OCI-LY3 (cell line): ENCODE measurements around the gene FSCN2.

Source experiments
- H2AFZ ChIP-seq: fragments of 200-600, 300-600 bp; shearing (Covaris generic); 2 replicates; pipeline ENCODE4 v1.6.0; 2014; ENCODE audit warnings: antibody characterized with exemption, low read depth, low read length
- H3K27ac ChIP-seq: fragments of 200-600, 300-600 bp; sonication (generic); 2 replicates; pipeline ENCODE4 v1.5.1; 2014; ENCODE audit warnings: mild to moderate bottlenecking, low read length, moderate library complexity, mixed read lengths
- H3K27me3 ChIP-seq: fragments of 200-600, 300-600 bp; sonication (generic); 2 replicates; pipeline ENCODE4 v1.6.1; 2014; ENCODE audit warnings: low read depth, low read length, mixed read lengths
- H3K36me3 ChIP-seq: fragments of 200-600, 300-600 bp; sonication (generic); replicated peaks from 2 replicates; pipeline ENCODE3; 2014; ENCODE audit warnings: low read depth, low read length, mixed read lengths
- H3K4me1 ChIP-seq: fragments of 300-600, 200-600 bp; sonication (generic); 2 replicates; pipeline ENCODE4 v1.6.1; 2014; ENCODE audit warnings: low read length, mixed read lengths
- H3K4me2 ChIP-seq: fragments of 200-600, 300-600 bp; sonication (generic); 2 replicates; pipeline ENCODE4 v1.6.1; 2014; ENCODE audit warnings: low read length, mixed read lengths
- H3K4me3 ChIP-seq: fragments of 300-600, 200-600 bp; sonication (generic); 2 replicates; pipeline ENCODE4 v1.5.1; 2014; ENCODE audit warnings: antibody characterized with exemption, mild to moderate bottlenecking, low read length, moderate library complexity
- H3K79me2 ChIP-seq: fragments of 300-600, 200-600 bp; shearing (Covaris generic); 2 replicates; pipeline ENCODE4 v1.6.1; 2014; ENCODE audit warnings: mild to moderate bottlenecking, low read length, mixed read lengths
- H3K9ac ChIP-seq: fragments of 300-600, 200-600 bp; shearing (Covaris generic); 2 replicates; pipeline ENCODE4 v1.6.0; 2014; ENCODE audit warnings: mild to moderate bottlenecking, low read length, moderate library complexity
- H3K9me3 ChIP-seq: fragments of 200-600, 300-600 bp; shearing (Covaris generic); 2 replicates; pipeline ENCODE4 v1.6.1; 2014; ENCODE audit warnings: low read length, mixed read lengths; ENCODE audit not compliant: insufficient read depth
- H4K20me1 ChIP-seq: fragments of 200-600, 300-600 bp; sonication (generic); 2 replicates; pipeline ENCODE4 v1.6.1; 2016; ENCODE audit warnings: low read length, mixed read lengths; ENCODE audit not compliant: insufficient read depth
- EZH2phosphoT487 ChIP-seq: fragments of 200-600 bp; shearing (Covaris generic); IDR thresholded peaks from 2 replicates; pipeline ENCODE4 v1.6.1; 2018; ENCODE audit warnings: antibody characterized with exemption, mixed run types, low read depth
- TF ChIP-seq, protein P1 (sequence below): fragments of 200-600, 300-600 bp; sonication (generic); IDR thresholded peaks from 2 replicates; pipeline ENCODE4 v1.5.1; 2014; ENCODE audit warnings: antibody characterized with exemption, low read length, low read depth

Gene FSCN2

GRCh38 chr17:81533339-81534141, 5.4 kb downstream of the FSCN2 start:
- Histone ChIP-seq H4K20me1 (no peaks in the 10 kb centered on the region), H3K4me1 (no peaks in the 10 kb centered on the region), H3K79me2 (no peaks in the 10 kb centered on the region), H3K36me3 (no peaks in the 10 kb centered on the region), H2AFZ (no peak overlapping the region), H3K4me3 (no peak overlapping the region), H3K9me3 (no peaks in the 10 kb centered on the region), H3K9ac (no peak overlapping the region), H3K27ac (no peak overlapping the region), H3K4me2 (no peak overlapping the region), H3K27me3 (no peaks in the 10 kb centered on the region)
- TF ChIP-seq, protein P1, sequence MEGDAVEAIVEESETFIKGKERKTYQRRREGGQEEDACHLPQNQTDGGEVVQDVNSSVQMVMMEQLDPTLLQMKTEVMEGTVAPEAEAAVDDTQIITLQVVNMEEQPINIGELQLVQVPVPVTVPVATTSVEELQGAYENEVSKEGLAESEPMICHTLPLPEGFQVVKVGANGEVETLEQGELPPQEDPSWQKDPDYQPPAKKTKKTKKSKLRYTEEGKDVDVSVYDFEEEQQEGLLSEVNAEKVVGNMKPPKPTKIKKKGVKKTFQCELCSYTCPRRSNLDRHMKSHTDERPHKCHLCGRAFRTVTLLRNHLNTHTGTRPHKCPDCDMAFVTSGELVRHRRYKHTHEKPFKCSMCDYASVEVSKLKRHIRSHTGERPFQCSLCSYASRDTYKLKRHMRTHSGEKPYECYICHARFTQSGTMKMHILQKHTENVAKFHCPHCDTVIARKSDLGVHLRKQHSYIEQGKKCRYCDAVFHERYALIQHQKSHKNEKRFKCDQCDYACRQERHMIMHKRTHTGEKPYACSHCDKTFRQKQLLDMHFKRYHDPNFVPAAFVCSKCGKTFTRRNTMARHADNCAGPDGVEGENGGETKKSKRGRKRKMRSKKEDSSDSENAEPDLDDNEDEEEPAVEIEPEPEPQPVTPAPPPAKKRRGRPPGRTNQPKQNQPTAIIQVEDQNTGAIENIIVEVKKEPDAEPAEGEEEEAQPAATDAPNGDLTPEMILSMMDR = no peak
- TF ChIP-seq EZH2phosphoT487 = no peak

- Histone ChIP-seq H3K4me3 (no peak overlapping the region), H3K27me3 (no peaks in the 10 kb centered on the region), H4K20me1 (no peaks in the 10 kb centered on the region), H3K79me2 (no peaks in the 10 kb centered on the region), H3K4me2 (no peak overlapping the region), H3K9ac (no peak overlapping the region), H3K4me1 (no peaks in the 10 kb centered on the region), H2AFZ (no peak overlapping the region), H3K9me3 (no peaks in the 10 kb centered on the region), H3K27ac (no peak overlapping the region), H3K36me3 (no peaks in the 10 kb centered on the region)
- no peak for TF ChIP-seq EZH2phosphoT487
- TF ChIP-seq, protein P1 = no peak
Measured at GRCh38 chr17:81534157-81535006, 6.2 kb downstream of the FSCN2 start.

- H4K20me1 ChIP-seq = no peaks in the 10 kb centered on the region
- H2AFZ ChIP-seq = no peak overlapping the region
- no peak for TF ChIP-seq EZH2phosphoT487
- TF ChIP-seq, protein P1 = no peak
- no peak overlapping the region for H3K4me2 ChIP-seq
- no peak overlapping the region for H3K4me3 ChIP-seq
- H3K36me3 ChIP-seq = no peaks in the 10 kb centered on the region
- H3K9me3 ChIP-seq = no peaks in the 10 kb centered on the region
- no peak overlapping the region for H3K9ac ChIP-seq
- H3K4me1 ChIP-seq = no peaks in the 10 kb centered on the region
- H3K79me2 ChIP-seq = no peaks in the 10 kb centered on the region
- no peak overlapping the region for H3K27ac ChIP-seq
- no peaks in the 10 kb centered on the region for H3K27me3 ChIP-seq
Measured at GRCh38 chr17:81535007-81535328, 6.8 kb downstream of the FSCN2 start.
